WTC11 (cell line): ENCODE results near the gene ABR.

ENCODE experiments used
- AFF4 ChIP-seq: sonication (generic); formaldehyde crosslinking; IDR thresholded peaks from 2 replicates; pipeline ENCODE4 v1.8.1; 2023; ENCODE audit warnings: mild to moderate bottlenecking, missing genetic modification reagents, borderline replicate concordance
- CTCF ChIP-seq: fragments of 200-600 bp; IDR thresholded peaks from 2 replicates; pipeline ENCODE4 v1.8.0; 2022; ENCODE audit warnings: antibody characterized with exemption
- ELF4 ChIP-seq: sonication (generic); formaldehyde crosslinking; IDR thresholded peaks from 2 replicates; pipeline ENCODE4 v1.8.1; 2022; ENCODE audit warnings: low read depth, mild to moderate bottlenecking, moderate library complexity, missing genetic modification reagents
- ESRRA ChIP-seq: sonication (generic); formaldehyde crosslinking; IDR thresholded peaks from 2 replicates; pipeline ENCODE4 v1.8.1; 2022; ENCODE audit warnings: mild to moderate bottlenecking, missing genetic modification reagents, borderline replicate concordance
- ETV6 ChIP-seq: sonication (generic); formaldehyde crosslinking; IDR thresholded peaks from 2 replicates; pipeline ENCODE4 v1.8.1; 2022; ENCODE audit warnings: mild to moderate bottlenecking, missing genetic modification reagents
- FOXJ3 ChIP-seq: sonication (generic); formaldehyde crosslinking; IDR thresholded peaks from 2 replicates; pipeline ENCODE4 v1.9.0; 2021; ENCODE audit warnings: missing genetic modification reagents, mild to moderate bottlenecking, borderline replicate concordance
- MAX ChIP-seq: sonication (generic); formaldehyde crosslinking; IDR thresholded peaks from 2 replicates; pipeline ENCODE4 v1.8.0; 2022; ENCODE audit warnings: mild to moderate bottlenecking, missing genetic modification reagents
- NFE2L1 ChIP-seq: sonication (generic); formaldehyde crosslinking; IDR thresholded peaks from 2 replicates; pipeline ENCODE4 v1.8.1; 2023; ENCODE audit warnings: missing genetic modification reagents
- NFYB ChIP-seq: sonication (generic); formaldehyde crosslinking; conservative IDR thresholded peaks from 2 replicates; pipeline ENCODE4 v1.8.0; 2022; ENCODE audit warnings: low read depth, missing genetic modification reagents
- SP1 ChIP-seq: sonication (generic); formaldehyde crosslinking; conservative IDR thresholded peaks from 2 replicates; pipeline ENCODE4 v1.8.1; 2022; ENCODE audit warnings: missing genetic modification reagents
- USF2 ChIP-seq: sonication (generic); formaldehyde crosslinking; IDR thresholded peaks from 2 replicates; pipeline ENCODE4 v1.8.1; 2023; ENCODE audit warnings: mild to moderate bottlenecking, missing genetic modification reagents, moderate library complexity
- ZNF121 ChIP-seq: sonication (generic); formaldehyde crosslinking; IDR thresholded peaks from 2 replicates; pipeline ENCODE4 v1.8.0; 2023; ENCODE audit warnings: missing genetic modification reagents
- TF ChIP-seq, protein P1 (sequence below): sonication (generic); formaldehyde crosslinking; conservative IDR thresholded peaks from 2 replicates; pipeline ENCODE4 v1.8.1; 2022; ENCODE audit warnings: mild to moderate bottlenecking, missing genetic modification reagents
- TF ChIP-seq, protein P2 (sequence below): sonication (generic); formaldehyde crosslinking; IDR thresholded peaks from 2 replicates; pipeline ENCODE4 v1.8.1; 2023; ENCODE audit warnings: mild to moderate bottlenecking, moderate library complexity, missing genetic modification reagents

DNA sequence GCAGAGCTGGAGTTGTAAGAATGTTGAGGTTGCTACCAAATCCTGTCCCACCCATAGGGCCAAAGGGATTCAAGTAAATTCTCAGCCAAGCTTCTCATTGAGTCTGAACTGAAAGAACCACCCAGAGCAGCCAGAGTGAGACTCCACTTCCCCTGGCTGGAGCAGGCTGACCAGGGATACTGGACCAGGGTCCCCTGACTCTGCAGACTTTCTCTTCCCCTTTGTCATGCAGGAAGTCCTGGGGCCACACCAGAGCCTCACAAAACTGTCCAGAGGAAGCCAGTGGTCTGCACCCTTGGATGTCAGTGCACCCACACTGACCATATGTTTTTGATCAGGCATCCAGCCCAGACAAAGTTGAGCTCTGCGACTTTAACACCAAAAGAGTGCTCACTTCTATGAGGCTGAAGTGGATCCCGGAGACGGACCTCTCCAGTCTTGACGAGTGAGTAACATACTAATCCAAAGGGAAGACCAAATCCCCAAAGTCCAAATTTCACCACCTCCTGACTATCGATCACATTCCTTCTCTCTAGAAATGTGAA, 204.3 kb downstream of the ABR start:
- no peak for TF ChIP-seq ETV6 (CRISPR knock-in tag)
- no peak for TF ChIP-seq CTCF
- TF ChIP-seq NFYB: no peak
- TF ChIP-seq USF2 (CRISPR knock-in tag): no peak
- no peak for TF ChIP-seq NFE2L1 (CRISPR knock-in tag)
- TF ChIP-seq, protein P1, sequence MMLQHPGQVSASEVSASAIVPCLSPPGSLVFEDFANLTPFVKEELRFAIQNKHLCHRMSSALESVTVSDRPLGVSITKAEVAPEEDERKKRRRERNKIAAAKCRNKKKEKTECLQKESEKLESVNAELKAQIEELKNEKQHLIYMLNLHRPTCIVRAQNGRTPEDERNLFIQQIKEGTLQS (CRISPR knock-in tag): no peak
- no peak for TF ChIP-seq ZNF121 (CRISPR knock-in tag)
- no peak for TF ChIP-seq ELF4
- TF ChIP-seq ESRRA: no peak
- no peak for TF ChIP-seq FOXJ3 (CRISPR knock-in tag)
- TF ChIP-seq MAX (CRISPR knock-in tag): no peak
- TF ChIP-seq, protein P2, sequence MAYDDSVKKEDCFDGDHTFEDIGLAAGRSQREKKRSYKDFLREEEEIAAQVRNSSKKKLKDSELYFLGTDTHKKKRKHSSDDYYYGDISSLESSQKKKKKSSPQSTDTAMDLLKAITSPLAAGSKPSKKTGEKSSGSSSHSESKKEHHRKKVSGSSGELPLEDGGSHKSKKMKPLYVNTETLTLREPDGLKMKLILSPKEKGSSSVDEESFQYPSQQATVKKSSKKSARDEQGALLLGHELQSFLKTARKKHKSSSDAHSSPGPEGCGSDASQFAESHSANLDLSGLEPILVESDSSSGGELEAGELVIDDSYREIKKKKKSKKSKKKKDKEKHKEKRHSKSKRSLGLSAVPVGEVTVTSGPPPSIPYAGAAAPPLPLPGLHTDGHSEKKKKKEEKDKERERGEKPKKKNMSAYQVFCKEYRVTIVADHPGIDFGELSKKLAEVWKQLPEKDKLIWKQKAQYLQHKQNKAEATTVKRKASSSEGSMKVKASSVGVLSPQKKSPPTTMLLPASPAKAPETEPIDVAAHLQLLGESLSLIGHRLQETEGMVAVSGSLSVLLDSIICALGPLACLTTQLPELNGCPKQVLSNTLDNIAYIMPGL (CRISPR knock-in tag): no peak
- TF ChIP-seq AFF4 (CRISPR knock-in tag): no peak
- TF ChIP-seq SP1 (CRISPR knock-in tag): no peak
